ENCODE data around the gene PPM1H.

The PPM1H gene

DNA sequence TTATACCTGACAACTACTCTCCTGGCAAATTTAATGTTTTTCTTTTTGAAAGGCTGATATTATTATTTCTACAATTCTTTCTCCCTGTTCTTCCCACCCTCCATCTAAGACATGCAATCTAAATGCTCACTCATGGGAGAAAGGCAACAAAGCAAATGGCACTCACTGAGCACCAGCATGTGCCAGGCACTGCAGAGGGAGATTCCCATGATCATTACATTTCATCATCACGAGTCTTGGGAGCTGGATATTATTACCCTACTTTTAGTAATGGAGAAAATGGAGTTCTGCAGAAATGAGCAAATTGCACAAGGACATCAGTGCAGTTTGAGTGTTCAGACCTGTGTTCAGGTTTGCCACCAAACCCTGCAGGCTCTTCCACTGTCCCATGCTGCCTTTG is 27.9 kb downstream of the PPM1H start:
- TF ChIP-seq, protein P1, sequence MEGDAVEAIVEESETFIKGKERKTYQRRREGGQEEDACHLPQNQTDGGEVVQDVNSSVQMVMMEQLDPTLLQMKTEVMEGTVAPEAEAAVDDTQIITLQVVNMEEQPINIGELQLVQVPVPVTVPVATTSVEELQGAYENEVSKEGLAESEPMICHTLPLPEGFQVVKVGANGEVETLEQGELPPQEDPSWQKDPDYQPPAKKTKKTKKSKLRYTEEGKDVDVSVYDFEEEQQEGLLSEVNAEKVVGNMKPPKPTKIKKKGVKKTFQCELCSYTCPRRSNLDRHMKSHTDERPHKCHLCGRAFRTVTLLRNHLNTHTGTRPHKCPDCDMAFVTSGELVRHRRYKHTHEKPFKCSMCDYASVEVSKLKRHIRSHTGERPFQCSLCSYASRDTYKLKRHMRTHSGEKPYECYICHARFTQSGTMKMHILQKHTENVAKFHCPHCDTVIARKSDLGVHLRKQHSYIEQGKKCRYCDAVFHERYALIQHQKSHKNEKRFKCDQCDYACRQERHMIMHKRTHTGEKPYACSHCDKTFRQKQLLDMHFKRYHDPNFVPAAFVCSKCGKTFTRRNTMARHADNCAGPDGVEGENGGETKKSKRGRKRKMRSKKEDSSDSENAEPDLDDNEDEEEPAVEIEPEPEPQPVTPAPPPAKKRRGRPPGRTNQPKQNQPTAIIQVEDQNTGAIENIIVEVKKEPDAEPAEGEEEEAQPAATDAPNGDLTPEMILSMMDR (IDR thresholded peaks at IDR 0.05), result no peak
- peaks cover 8 to 18% of the 10 kb centered on the region in 2 experiments for H3K4me1 ChIP-seq (ENCODE audit: control insufficient read depth in 1 of 2, insufficient read depth in 1 of 2, low read depth in 1 of 2, low read length in 1 of 2)
- H3K27ac ChIP-seq, result no peak overlapping the region
- H3K27me3 ChIP-seq, result no peaks in the 10 kb centered on the region
- no peaks in the 10 kb centered on the region for H3K36me3 ChIP-seq
- H3K4me3 ChIP-seq (ENCODE audit: low read depth in 1 of 2, low read length in 1 of 2), result no peak overlapping the region
- H3K9me3 ChIP-seq, result no peaks in the 10 kb centered on the region

DNA sequence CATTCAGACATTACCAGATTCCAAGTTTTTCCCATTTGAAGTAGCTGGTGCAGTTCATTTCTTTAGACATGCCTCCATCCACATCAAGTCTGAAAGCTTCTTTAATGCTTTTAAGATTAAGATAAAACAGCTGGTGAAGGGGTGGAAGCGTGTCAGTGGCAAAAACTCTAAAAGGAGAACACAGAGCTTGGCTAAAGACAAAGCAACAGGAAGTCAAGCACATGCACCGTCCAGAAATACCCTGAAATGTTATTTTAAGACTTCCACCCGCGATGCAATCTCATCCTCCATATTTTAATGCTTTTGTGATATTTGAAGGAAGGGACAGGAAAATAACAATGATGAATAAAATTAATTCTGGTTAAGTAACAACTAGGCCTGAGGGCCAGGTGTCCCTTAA is 31.8 kb downstream of the PPM1H start:
- peak overlapping the region; percentile 61 for H3K27ac ChIP-seq
- H3K4me1 ChIP-seq (ENCODE audit: control insufficient read depth in 1 of 2, insufficient read depth in 1 of 2, low read depth in 1 of 2, low read length in 1 of 2), result peaks cover 28 to 39% of the 10 kb centered on the region in 2 experiments
- no peaks in the 10 kb centered on the region for H3K36me3 ChIP-seq
- TF ChIP-seq, protein P1 (IDR thresholded peaks at IDR 0.05), result no peak
- H3K9me3 ChIP-seq, result no peaks in the 10 kb centered on the region
- no peaks in the 10 kb centered on the region for H3K27me3 ChIP-seq
- H3K4me3 ChIP-seq (ENCODE audit: low read depth in 1 of 2, low read length in 1 of 2), result no peak overlapping the region

DNA sequence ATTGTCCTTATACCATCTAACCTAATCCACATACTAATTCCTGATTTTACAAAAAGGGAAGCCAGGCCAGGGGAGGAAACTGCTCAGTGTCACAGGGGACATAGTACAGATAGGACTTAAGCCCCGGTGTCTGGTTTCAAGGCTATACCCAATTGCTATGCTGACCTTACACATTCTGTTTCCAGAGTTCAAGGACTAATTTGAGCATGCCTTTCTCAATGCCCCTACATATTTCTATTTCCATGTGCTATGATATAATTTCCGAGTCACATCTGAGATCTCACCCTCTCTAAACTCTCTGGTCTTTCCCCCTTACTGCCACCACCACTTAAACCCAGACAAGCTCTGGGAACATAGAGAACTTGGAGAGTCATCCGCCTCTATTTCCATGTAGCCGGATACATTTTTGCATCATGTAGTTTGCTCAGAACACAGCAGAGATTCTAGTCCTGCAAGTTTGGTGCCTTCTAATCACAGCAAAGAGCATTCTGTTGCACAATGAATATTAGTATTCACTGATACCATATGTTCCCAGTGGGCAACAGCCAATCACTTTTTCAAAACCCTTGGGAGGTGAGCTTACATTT is 34.2 kb downstream of the PPM1H start:
- Histone ChIP-seq H3K9me3 (no peaks in the 10 kb centered on the region), H3K27ac (no peak overlapping the region), H3K36me3 (no peaks in the 10 kb centered on the region), H3K4me1 (ENCODE audit: control insufficient read depth in 1 of 2, insufficient read depth in 1 of 2, low read depth in 1 of 2, low read length in 1 of 2) (peaks cover 33 to 44% of the 10 kb centered on the region in 2 experiments), H3K4me3 (ENCODE audit: low read depth in 1 of 2, low read length in 1 of 2) (no peak overlapping the region), H3K27me3 (no peaks in the 10 kb centered on the region)
- TF ChIP-seq, protein P1 (IDR thresholded peaks at IDR 0.05), result no peak

DNA sequence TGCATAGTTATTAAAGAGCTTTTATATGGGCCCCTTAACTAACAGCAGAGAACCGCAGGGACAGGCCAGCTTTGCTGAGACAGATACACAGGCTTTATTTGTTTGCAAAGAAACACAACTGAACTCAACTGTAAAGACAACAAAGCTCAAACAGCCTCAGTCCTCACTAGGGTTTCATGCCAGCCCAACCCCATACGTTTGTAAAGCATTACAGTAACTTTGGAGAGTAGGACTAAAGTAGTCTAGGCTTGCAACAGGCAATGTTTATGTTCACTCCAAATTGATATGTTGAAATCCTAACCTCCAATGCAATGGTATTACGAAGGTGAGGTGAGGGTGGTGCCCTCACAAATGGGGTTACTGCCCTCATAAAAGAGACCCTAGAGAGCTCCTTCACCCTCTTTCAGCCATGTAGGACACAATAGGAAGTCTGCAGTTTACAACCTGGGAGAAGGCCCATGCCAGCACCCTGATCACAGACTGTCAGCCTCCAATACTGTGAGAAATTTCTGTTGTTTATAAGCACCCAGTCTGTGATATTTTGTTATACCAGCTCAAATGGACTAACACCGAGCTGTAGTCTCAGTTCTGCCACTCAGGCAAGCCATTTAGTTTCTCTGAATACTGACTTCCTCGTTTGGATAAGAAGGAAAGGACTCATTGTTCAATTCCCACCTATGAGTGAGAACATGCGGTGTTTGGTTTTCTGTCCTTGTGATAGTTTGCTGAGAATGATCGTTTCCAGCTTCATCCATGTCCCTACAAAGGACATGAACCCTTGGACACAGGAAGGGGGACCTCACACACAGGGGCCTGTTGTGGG is 35.2 kb downstream of the PPM1H start:
- H3K27me3 ChIP-seq, result no peaks in the 10 kb centered on the region
- H3K36me3 ChIP-seq, result no peaks in the 10 kb centered on the region
- no peaks in the 10 kb centered on the region for H3K9me3 ChIP-seq
- TF ChIP-seq, protein P1 (IDR thresholded peaks at IDR 0.05), result no peak
- peaks cover 33 to 44% of the 10 kb centered on the region in 2 experiments for H3K4me1 ChIP-seq (ENCODE audit: control insufficient read depth in 1 of 2, insufficient read depth in 1 of 2, low read depth in 1 of 2, low read length in 1 of 2)
- peak overlapping the region; percentile 60 for H3K27ac ChIP-seq
- no peak overlapping the region for H3K4me3 ChIP-seq (ENCODE audit: low read depth in 1 of 2, low read length in 1 of 2)

DNA sequence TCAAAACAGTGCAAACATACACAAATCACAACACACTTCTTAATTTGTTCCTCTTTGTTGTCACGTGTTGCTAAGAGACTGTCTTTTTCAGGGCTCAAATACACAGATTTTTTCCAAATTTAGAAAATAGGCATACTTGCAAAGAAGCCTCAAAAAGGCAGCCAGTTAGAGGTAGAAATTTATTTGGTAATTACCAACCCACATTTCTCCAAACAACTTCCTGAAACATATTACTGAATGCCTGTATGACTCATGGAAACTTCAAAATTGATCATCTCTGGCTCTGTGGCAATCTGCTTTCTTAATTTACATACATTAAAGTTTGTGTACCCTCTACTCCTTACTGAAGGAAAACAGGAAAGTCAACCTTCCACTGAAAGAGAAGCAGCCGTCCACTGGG is 36.4 kb downstream of the PPM1H start:
- Histone ChIP-seq H3K36me3 (no peaks in the 10 kb centered on the region), H3K4me3 (ENCODE audit: low read depth in 1 of 2, low read length in 1 of 2) (no peak overlapping the region), H3K27me3 (no peaks in the 10 kb centered on the region), H3K27ac (peak overlapping the region; percentile 60), H3K4me1 (ENCODE audit: control insufficient read depth in 1 of 2, insufficient read depth in 1 of 2, low read depth in 1 of 2, low read length in 1 of 2) (peaks cover 33 to 43% of the 10 kb centered on the region in 2 experiments), H3K9me3 (no peaks in the 10 kb centered on the region)
- TF ChIP-seq, protein P1 (IDR thresholded peaks at IDR 0.05), result no peak
